Thoracic aorta (tissue), 2 donors: ENCODE data around the gene NDUFA8. TPM values are rescaled to one million over a fixed set of nuclear protein-coding genes. Genes with fewer than 3 reads are reported as not detected.

Experiments
- ATAC-seq: fragments of 150-250 bp; one replicate; pipeline ENCODE4 v1.8.0; 2017; ENCODE audit warnings: low read depth; ENCODE audit not compliant: insufficient number of reproducible peaks, low FRiP score
- DNase-seq: peaks from one replicate; pipeline ENCODE4 v3.0.0-alpha.2; 2020; ENCODE audit warnings: low spot score
- H3K27ac ChIP-seq, 2 donors: fragments of 200-600 bp; sonication (generic); 1 replicate in 1 of 2; 2 replicates in 1 of 2; pipeline ENCODE4 v1.5.1; 2016; ENCODE audit warnings: mild to moderate bottlenecking in 2 of 2, moderate library complexity in 2 of 2
- H3K27me3 ChIP-seq: fragments of 200-600 bp; sonication (generic); replicated peaks from 2 replicates; pipeline ENCODE4 v1.6.0; 2016; ENCODE audit warnings: mild to moderate bottlenecking; ENCODE audit not compliant: insufficient read depth
- H3K36me3 ChIP-seq: fragments of 200-600 bp; sonication (generic); one replicate; pipeline ENCODE4 v1.5.1; 2016
- H3K4me1 ChIP-seq, 2 donors: fragments of 200-600 bp; sonication (generic); 1 replicate in 1 of 2; 2 replicates in 1 of 2; pipeline versions ENCODE4 v1.5.1 to v1.6.0; 2016; ENCODE audit warnings: low read depth in 2 of 2, mild to moderate bottlenecking in 1 of 2; ENCODE audit not compliant: control insufficient read depth in 1 of 2
- H3K4me3 ChIP-seq: fragments of 200-600 bp; sonication (generic); 2 replicates; pipeline ENCODE4 v1.5.1; 2016; ENCODE audit warnings: mild to moderate bottlenecking
- H3K9me3 ChIP-seq: fragments of 200-600 bp; sonication (generic); 2 replicates; pipeline ENCODE4 v1.5.1; 2016
- CTCF ChIP-seq: fragments of 200-600 bp; sonication (generic); IDR thresholded peaks from one replicate; pipeline ENCODE4 v1.5.1; 2019; ENCODE audit warnings: antibody characterized with exemption
- total RNA-seq, 2 donors: library from RNA; depleted of rRNA; stranded (reverse); fragments of >200 nt; gene quantifications; one replicate each; pipeline versions ENCODE4 v1.1.0 to v1.2.3, GENCODE V29; 2016

The NDUFA8 gene
- total RNA-seq, 2 donors from 2014 or later, result 14.6 to 19.3 TPM

GRCh38 chr9:122100756-122101155 lies 58.8 kb downstream of the NDUFA8 start:
- H3K36me3 ChIP-seq, result no peaks in the 10 kb centered on the region
- H3K4me3 ChIP-seq, result no peak overlapping the region
- TF ChIP-seq CTCF, result no peak
- H3K4me1 ChIP-seq, result no peaks in the 10 kb centered on the region
- ATAC-seq (no peak), DNase-seq (no peak)
- H3K9me3 ChIP-seq, result no peaks in the 10 kb centered on the region
- no peak overlapping the region for H3K27ac ChIP-seq
- no peaks in the 10 kb centered on the region for H3K27me3 ChIP-seq

GRCh38 chr9:122099271-122099869 lies 60.2 kb downstream of the NDUFA8 start:
- Histone ChIP-seq H3K9me3 (no peaks in the 10 kb centered on the region), H3K4me3 (no peak overlapping the region), H3K27me3 (no peaks in the 10 kb centered on the region), H3K4me1 (no peaks in the 10 kb centered on the region), H3K36me3 (no peaks in the 10 kb centered on the region), H3K27ac (no peak overlapping the region)
- no peak for ATAC-seq
- peak; percentile 64 for DNase-seq
- peak; percentile 86 for TF ChIP-seq CTCF

GRCh38 chr9:122097679-122098315 lies 61.8 kb downstream of the NDUFA8 start:
- Histone ChIP-seq H3K36me3 (no peaks in the 10 kb centered on the region), H3K4me1 (peaks cover 2 to 5% of the 10 kb centered on the region in 2 donors), H3K27me3 (no peaks in the 10 kb centered on the region), H3K9me3 (no peaks in the 10 kb centered on the region), H3K4me3 (no peak overlapping the region), H3K27ac (no peak overlapping the region)
- no peak for TF ChIP-seq CTCF
- ATAC-seq (no peak), DNase-seq (no peak)

- no peak for ATAC-seq
- H3K4me1 ChIP-seq, result peaks cover 4 to 9% of the 10 kb centered on the region in 2 donors
- H3K27ac ChIP-seq, result no peak overlapping the region
- H3K36me3 ChIP-seq, result no peaks in the 10 kb centered on the region
- H3K9me3 ChIP-seq, result no peaks in the 10 kb centered on the region
- no peak for TF ChIP-seq CTCF
- no peak overlapping the region for H3K4me3 ChIP-seq
- no peaks in the 10 kb centered on the region for H3K27me3 ChIP-seq
- DNase-seq, result no peak
Measured at GRCh38 chr9:122096620-122097415, 62.8 kb downstream of the NDUFA8 start.
